IMR-90 (cell line): ENCODE results near the gene PLCL2. TPM values are rescaled to one million over a fixed set of nuclear protein-coding genes. Genes with fewer than 3 reads are reported as not detected.

Experiments
- ATAC-seq: fragments of 200-7000 bp; cut with Tn5 transposase; 2 replicates; pipeline ENCODE4 v1.9.1; 2020; ENCODE audit warnings: low read depth, mild to moderate bottlenecking, moderate library complexity
- BruUV-seq: library from RNA; stranded (reverse); fragments of 400-500 nt; replicated peaks from 2 replicates; lab custom pipeline; 2021; lab: Mats Ljungman, UMichigan
- CTCF ChIA-PET: fragments of 300-600 bp; formaldehyde crosslinking; extraction: SDS; loops from one replicate; lab custom pipeline; 2021; ENCODE audit warnings: antibody characterized with exemption; lab: Yijun Ruan, JAX
- POLR2A ChIA-PET: fragments of 300-600 bp; sonication (Branson Sonifier 250); formaldehyde crosslinking; loops from one replicate; lab custom pipeline; 2022; ENCODE audit warnings: antibody characterized with exemption; ENCODE audit not compliant: unreplicated experiment; lab: Charles Lee
- DNase-seq: peaks from one replicate; pipeline ENCODE4 v3.0.0; 2013
- H2AFZ ChIP-seq: replicated peaks from 2 replicates; pipeline ENCODE3; 2013; ENCODE audit warnings: low read length, mild to moderate bottlenecking; ENCODE audit not compliant: poor library complexity
- H2AK5ac ChIP-seq: 2 replicates; pipeline ENCODE4 v1.6.1; 2013; ENCODE audit warnings: low read depth, low read length, inconsistent platforms
- H2AK9ac ChIP-seq: replicated peaks from 2 replicates; pipeline ENCODE3; 2013; ENCODE audit warnings: mild to moderate bottlenecking, low read depth, low read length, moderate library complexity; ENCODE audit not compliant: poor library complexity
- H2BK120ac ChIP-seq: 2 replicates; pipeline ENCODE4 v1.6.1; 2013; ENCODE audit warnings: low read depth, low read length, inconsistent platforms
- H2BK15ac ChIP-seq: 3 replicates; pipeline ENCODE4 v1.6.1; 2013; ENCODE audit warnings: low read depth, low read length, inconsistent platforms
- H2BK20ac ChIP-seq: 2 replicates; pipeline ENCODE4 v1.6.1; 2013; ENCODE audit warnings: low read depth, mild to moderate bottlenecking, inconsistent platforms, low read length, moderate library complexity
- H2BK5ac ChIP-seq: 2 replicates; pipeline ENCODE4 v1.6.1; 2013; ENCODE audit warnings: mild to moderate bottlenecking, low read depth, low read length, inconsistent platforms; ENCODE audit not compliant: poor library complexity, severe bottlenecking
- H3K14ac ChIP-seq: replicated peaks from 2 replicates; pipeline ENCODE4 v1.6.1; 2013; ENCODE audit warnings: low read depth, low read length, inconsistent platforms
- H3K18ac ChIP-seq: 2 replicates; pipeline ENCODE4 v1.6.1; 2013; ENCODE audit warnings: low read depth, low read length, control low read depth
- H3K23ac ChIP-seq: 2 replicates; pipeline ENCODE4 v1.6.1; 2013; ENCODE audit warnings: low read depth, low read length, inconsistent platforms
- H3K27ac ChIP-seq: 2 replicates; pipeline ENCODE4 v1.5.1; 2013; ENCODE audit warnings: mild to moderate bottlenecking, control low read depth, low read length; ENCODE audit not compliant: insufficient read depth
- H3K27me3 ChIP-seq: 2 replicates; pipeline ENCODE4 v1.6.1; 2013; ENCODE audit warnings: low read length; ENCODE audit not compliant: control insufficient read depth, insufficient read depth
- H3K36me3 ChIP-seq: 2 replicates; pipeline ENCODE4 v1.6.1; 2013; ENCODE audit warnings: low read length, mixed read lengths; ENCODE audit not compliant: control insufficient read depth, insufficient read depth
- H3K4ac ChIP-seq: 2 replicates; pipeline ENCODE4 v1.6.1; 2013; ENCODE audit warnings: low read depth, low read length, inconsistent platforms
- H3K4me1 ChIP-seq: 2 replicates; pipeline ENCODE4 v1.6.1; 2013; ENCODE audit warnings: low read length, mixed read lengths; ENCODE audit not compliant: control insufficient read depth, insufficient read depth
- H3K4me2 ChIP-seq: 2 replicates; pipeline ENCODE4 v1.6.1; 2013; ENCODE audit warnings: low read depth, mild to moderate bottlenecking, control low read depth, low read length, moderate library complexity
- H3K4me3 ChIP-seq: 2 replicates; pipeline ENCODE4 v1.5.1; 2013; ENCODE audit warnings: low read depth, mild to moderate bottlenecking, control low read depth, low read length, moderate library complexity; ENCODE audit not compliant: insufficient read depth
- H3K56ac ChIP-seq: 2 replicates; pipeline ENCODE4 v1.6.1; 2013; ENCODE audit warnings: low read length, inconsistent platforms; ENCODE audit not compliant: insufficient read depth; ENCODE audit errors: extremely low read depth
- H3K79me1 ChIP-seq, 2 experiments: 2 replicates each; pipeline ENCODE4 v1.6.1; 2013; ENCODE audit warnings: low read length in 2 of 2, inconsistent platforms in 1 of 2, low read depth in 1 of 2
- H3K9ac ChIP-seq: 2 replicates; pipeline ENCODE4 v1.6.1; 2013; ENCODE audit warnings: low read depth, low read length, control low read depth
- H3K9me1 ChIP-seq: 2 replicates; pipeline ENCODE4 v1.6.1; 2013; ENCODE audit warnings: low read length, inconsistent platforms; ENCODE audit not compliant: insufficient read depth
- H3K9me3 ChIP-seq: 2 replicates; pipeline ENCODE4 v1.6.1; 2013; ENCODE audit warnings: low read length; ENCODE audit not compliant: control insufficient read depth, insufficient read depth
- H4K20me1 ChIP-seq: 2 replicates; pipeline ENCODE4 v1.6.1; 2013; ENCODE audit warnings: low read length, inconsistent platforms; ENCODE audit not compliant: insufficient read depth
- H4K5ac ChIP-seq: 2 replicates; pipeline ENCODE4 v1.6.1; 2013; ENCODE audit warnings: mild to moderate bottlenecking, low read depth, low read length, control low read depth
- H4K8ac ChIP-seq, 2 experiments: 2 replicates each; pipeline ENCODE4 v1.6.1; 2013; ENCODE audit warnings: low read depth in 2 of 2, low read length in 2 of 2, control low read depth in 1 of 2, inconsistent platforms in 1 of 2
- H4K91ac ChIP-seq: 2 replicates; pipeline ENCODE4 v1.6.1; 2013; ENCODE audit warnings: low read depth, low read length, inconsistent platforms; ENCODE audit not compliant: insufficient read depth
- BHLHE40 ChIP-seq: fragments of 150-350 bp; IDR thresholded peaks from 2 replicates; pipeline ENCODE4 v1.6.1; 2016; ENCODE audit warnings: mild to moderate bottlenecking, low read depth, low read length
- CEBPB ChIP-seq: IDR thresholded peaks from 2 replicates; pipeline ENCODE4 v1.6.1; 2012; ENCODE audit warnings: low read depth, low read length, improper control_type of control experiment
- CHD1 ChIP-seq: IDR thresholded peaks from 2 replicates; pipeline ENCODE4 v1.6.1; 2012; ENCODE audit warnings: low read depth, low read length, improper control_type of control experiment
- CTCF ChIP-seq: conservative IDR thresholded peaks from 2 replicates; pipeline ENCODE4 v1.5.1; 2012; ENCODE audit warnings: mild to moderate bottlenecking, low read depth, low read length, improper control_type of control experiment
- ELK1 ChIP-seq: fragments of 150-350 bp; IDR thresholded peaks from 2 replicates; pipeline ENCODE4 v1.6.1; 2016; ENCODE audit warnings: low read depth, mild to moderate bottlenecking, low read length, moderate library complexity, borderline replicate concordance
- FOS ChIP-seq: fragments of 150-350 bp; IDR thresholded peaks from 2 replicates; pipeline ENCODE4 v1.6.1; 2016; ENCODE audit warnings: low read depth, low read length
- MAFK ChIP-seq: IDR thresholded peaks from 2 replicates; pipeline ENCODE4 v1.6.1; 2012; ENCODE audit warnings: low read depth, low read length, improper control_type of control experiment
- MAZ ChIP-seq: IDR thresholded peaks from 2 replicates; pipeline ENCODE4 v1.6.1; 2012; ENCODE audit warnings: low read depth, mild to moderate bottlenecking, low read length, improper control_type of control experiment, moderate library complexity, borderline replicate concordance
- MXI1 ChIP-seq: IDR thresholded peaks from 2 replicates; pipeline ENCODE4 v1.6.1; 2012; ENCODE audit warnings: low read depth, mild to moderate bottlenecking, low read length, moderate library complexity, borderline replicate concordance
- NFE2L2 ChIP-seq: fragments of 150-350 bp; IDR thresholded peaks from 2 replicates; pipeline ENCODE4 v1.6.1; 2016; ENCODE audit warnings: low read depth, mild to moderate bottlenecking, low read length
- POLR2A ChIP-seq: IDR thresholded peaks from 2 replicates; pipeline ENCODE4 v1.6.1; 2012; ENCODE audit warnings: mild to moderate bottlenecking, low read depth, low read length
- RAD21 ChIP-seq: IDR thresholded peaks from 2 replicates; pipeline ENCODE4 v1.6.1; 2012; ENCODE audit warnings: low read length, improper control_type of control experiment
- RCOR1 ChIP-seq: IDR thresholded peaks from 2 replicates; pipeline ENCODE4 v1.6.1; 2012; ENCODE audit warnings: mild to moderate bottlenecking, low read length, improper control_type of control experiment; ENCODE audit not compliant: insufficient replicate concordance
- RFX5 ChIP-seq: IDR thresholded peaks from 2 replicates; pipeline ENCODE4 v1.8.0; 2012; ENCODE audit warnings: low read depth, mild to moderate bottlenecking, low read length, moderate library complexity
- SMC3 ChIP-seq: fragments of 150-350 bp; IDR thresholded peaks from 2 replicates; pipeline ENCODE4 v1.6.1; 2016; ENCODE audit warnings: low read depth, mild to moderate bottlenecking, antibody characterized with exemption, low read length, moderate library complexity
- WGBS, 2 experiments: methylation state at CpG; one replicate each; pipeline versions ENCODE4 v1.1.5 to v1.1.7; 2013; ENCODE audit warnings: missing lambda C conversion rate in 2 of 2; ENCODE audit not compliant: insufficient read length in 1 of 2; ENCODE audit errors: extremely low coverage in 2 of 2; 5-methylcytosine and 5-hydroxymethylcytosine counted together
- dilution Hi-C: fragments of 300-500 bp; cut with HindIII; formaldehyde crosslinking; loops from one replicate; pipeline ENCODE4 v1.14.3; 2018; ENCODE audit warnings: low sequenced_read_pairs; ENCODE audit not compliant: unreplicated experiment
- in situ Hi-C: fragments of 300-500 bp; cut with MboI; formaldehyde crosslinking; loops from 3 replicates; pipeline ENCODE4 v1.14.3; 2019; ENCODE audit warnings: low sequenced_read_pairs, inconsistent platforms, mixed read lengths
- intact Hi-C: fragments of 100-400 bp; cut with micrococcal nuclease; formaldehyde crosslinking; loops from 2 replicates; pipeline ENCODE4 v1.10.0; 2022
- polyA plus RNA-seq, 3 experiments: library from polyadenylated mRNA; depleted of rRNA; stranded (reverse); fragments of >200 nt; gene quantifications; 2 replicates each; pipeline ENCODE4 v1.2.3, GENCODE V29; 2012; ENCODE audit warnings: low replicate concordance in 1 of 3
- total RNA-seq: library from RNA; depleted of rRNA; stranded (reverse); fragments of >200 nt; gene quantifications from 2 replicates; pipeline ENCODE4 v1.2.3, GENCODE V29; 2012
- TF ChIP-seq, protein P1 (sequence below): fragments of 150-350 bp; IDR thresholded peaks from 2 replicates; pipeline ENCODE4 v1.6.1; 2017; ENCODE audit warnings: mild to moderate bottlenecking, antibody characterized with exemption, low read length, low read depth

The PLCL2 gene
- total and polyA plus RNA-seq, 2 of the 4 experiments (the other 2 are of a cell fraction) = 0.92 to 3.8 TPM

GRCh38 chr3:16950282-16950681 is 65.5 kb downstream of the PLCL2 start:
- TF ChIP-seq CHD1 (no peak), SMC3 (no peak), ELK1 (no peak), FOS (no peak), MAFK (no peak), MXI1 (no peak), POLR2A (no peak), RAD21 (no peak), MAZ (no peak), CEBPB (no peak), NFE2L2 (no peak), RCOR1 (no peak), CTCF (no peak), BHLHE40 (no peak), RFX5 (no peak)
- TF ChIP-seq, protein P1, sequence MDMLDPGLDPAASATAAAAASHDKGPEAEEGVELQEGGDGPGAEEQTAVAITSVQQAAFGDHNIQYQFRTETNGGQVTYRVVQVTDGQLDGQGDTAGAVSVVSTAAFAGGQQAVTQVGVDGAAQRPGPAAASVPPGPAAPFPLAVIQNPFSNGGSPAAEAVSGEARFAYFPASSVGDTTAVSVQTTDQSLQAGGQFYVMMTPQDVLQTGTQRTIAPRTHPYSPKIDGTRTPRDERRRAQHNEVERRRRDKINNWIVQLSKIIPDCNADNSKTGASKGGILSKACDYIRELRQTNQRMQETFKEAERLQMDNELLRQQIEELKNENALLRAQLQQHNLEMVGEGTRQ = no peak
- H3K14ac ChIP-seq = no peak overlapping the region
- ATAC-seq = no peak
- no peaks in the 10 kb centered on the region for H4K20me1 ChIP-seq
- no peaks in the 10 kb centered on the region for H3K27me3 ChIP-seq
- H3K79me1 ChIP-seq = no peaks in the 10 kb centered on the region
- H2BK15ac ChIP-seq = no peak overlapping the region
- DNase-seq = no peak
- no peak overlapping the region for H3K4me2 ChIP-seq
- H3K4me1 ChIP-seq = no peaks in the 10 kb centered on the region
- H3K23ac ChIP-seq = no peak overlapping the region
- WGBS, 2 experiments = no CpG with 5 or more reads among the region's 2 CpGs
- H2AK9ac ChIP-seq = no peak overlapping the region
- no peak overlapping the region for H4K91ac ChIP-seq
- H2BK120ac ChIP-seq = no peak overlapping the region
- H3K9me3 ChIP-seq = no peaks in the 10 kb centered on the region
- ChIA-PET POLR2A (no interaction called here), CTCF (interaction anchor here (0.6 kb wide), 1 partner anchor 85 kb away, joined by 4 read pairs; no protein-coding TSS in a partner anchor)
- no peak overlapping the region for H3K18ac ChIP-seq
- no peak overlapping the region for H4K5ac ChIP-seq
- no peak overlapping the region for H2AFZ ChIP-seq
- no peak overlapping the region for H3K4me3 ChIP-seq
- in situ Hi-C loops (no loop called here), intact Hi-C loops (no loop called here), dilution Hi-C loops (no loop called here)
- no peak overlapping the region for H2BK20ac ChIP-seq
- H3K9ac ChIP-seq = no peak overlapping the region
- H3K36me3 ChIP-seq = no peaks in the 10 kb centered on the region
- H3K4ac ChIP-seq = no peak overlapping the region
- H3K56ac ChIP-seq = no peak overlapping the region
- H4K8ac ChIP-seq = no peak overlapping the region
- no peak overlapping the region for H3K27ac ChIP-seq
- H3K9me1 ChIP-seq = no peaks in the 10 kb centered on the region
- no TSS peak for BruUV-seq
- H2BK5ac ChIP-seq = no peak overlapping the region
- H2AK5ac ChIP-seq = no peak overlapping the region
